HG02678 (cell line): Measurements from ENCODE around the gene RRM2.

ENCODE experiments used
- ATAC-seq: cut with Tn5 transposase; IDR thresholded peaks from one replicate; pipeline ENCODE4 v1.9.1; 2021; ENCODE audit warnings: mild to moderate bottlenecking, moderate library complexity; ENCODE audit not compliant: unreplicated experiment

The RRM2 gene

GRCh38 chr2:10169581-10169980 lies 47.0 kb downstream of the RRM2 start:
- ATAC-seq, result no peak

- no peak for ATAC-seq
Observed at GRCh38 chr2:10170256-10170655, 47.7 kb downstream of the RRM2 start.

- no peak for ATAC-seq
Observed at GRCh38 chr2:10171006-10171800, 48.7 kb downstream of the RRM2 start.

GRCh38 chr2:10172033-10172871 lies 49.7 kb downstream of the RRM2 start:
- no peak for ATAC-seq

- ATAC-seq, result no peak
Observed at GRCh38 chr2:10173258-10174005, 50.9 kb downstream of the RRM2 start.

GRCh38 chr2:10174173-10174572 lies 51.6 kb downstream of the RRM2 start:
- no peak for ATAC-seq

GRCh38 chr2:10175441-10175840 lies 52.9 kb downstream of the RRM2 start:
- ATAC-seq, result no peak

- ATAC-seq, result no peak
Observed at GRCh38 chr2:10178751-10179150, 56.2 kb downstream of the RRM2 start.

GRCh38 chr2:10179422-10179821 lies 56.9 kb downstream of the RRM2 start:
- no peak for ATAC-seq

GRCh38 chr2:10180229-10180628 lies 57.7 kb downstream of the RRM2 start:
- ATAC-seq, result no peak
